Omental fat pad (tissue), 4 donors: ENCODE data around the gene CAMK1D. TPM values are rescaled to one million over a fixed set of nuclear protein-coding genes. Genes with fewer than 3 reads are reported as not detected.

Experiments used
- ATAC-seq: fragments of 150-250 bp; one replicate; pipeline ENCODE4 v1.9.1; 2016; ENCODE audit warnings: mild to moderate bottlenecking, moderate library complexity; ENCODE audit not compliant: low FRiP score
- DNase-seq: peaks from one replicate; pipeline ENCODE4 v3.0.0-alpha.2; 2019; ENCODE audit warnings: low spot score
- total RNA-seq, 4 donors: library from RNA; depleted of rRNA; stranded (reverse); fragments of >200 nt; gene quantifications; one replicate each; pipeline ENCODE4 v1.1.0, GENCODE V29; 2016
- TF ChIP-seq, protein P1 (sequence below), 3 donors: fragments of 450-650 bp; IDR thresholded peaks; one replicate each; pipeline ENCODE4 v1.5.1; 2016 to 2017; ENCODE audit warnings: antibody characterized with exemption in 3 of 3, mild to moderate bottlenecking in 3 of 3, moderate library complexity in 2 of 3

CAMK1D gene
- total RNA-seq, 4 donors from 2014 or later: 6.0 to 15.8 (median 8.8) TPM

DNA sequence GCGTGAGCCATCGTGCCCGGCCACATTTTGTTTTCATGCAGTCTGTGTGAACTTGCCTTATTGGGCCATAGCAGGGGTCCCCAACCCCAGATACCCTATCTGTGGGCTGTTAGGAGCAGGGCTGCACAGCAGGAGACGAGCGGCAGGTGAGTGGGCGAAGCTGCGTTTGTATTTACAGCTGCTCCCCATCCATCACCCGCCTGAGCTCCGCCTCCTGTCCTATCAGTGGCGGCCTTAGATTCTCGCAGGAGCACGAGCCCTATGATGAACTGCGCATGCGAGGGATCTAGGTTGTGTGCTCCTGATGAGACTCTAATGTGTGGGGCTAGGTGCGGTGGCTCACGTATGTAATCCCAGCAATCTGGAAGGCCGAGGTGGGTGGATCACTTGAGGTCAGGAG is 293.9 kb downstream of the CAMK1D start:
- no peak for DNase-seq
- TF ChIP-seq, protein P1, sequence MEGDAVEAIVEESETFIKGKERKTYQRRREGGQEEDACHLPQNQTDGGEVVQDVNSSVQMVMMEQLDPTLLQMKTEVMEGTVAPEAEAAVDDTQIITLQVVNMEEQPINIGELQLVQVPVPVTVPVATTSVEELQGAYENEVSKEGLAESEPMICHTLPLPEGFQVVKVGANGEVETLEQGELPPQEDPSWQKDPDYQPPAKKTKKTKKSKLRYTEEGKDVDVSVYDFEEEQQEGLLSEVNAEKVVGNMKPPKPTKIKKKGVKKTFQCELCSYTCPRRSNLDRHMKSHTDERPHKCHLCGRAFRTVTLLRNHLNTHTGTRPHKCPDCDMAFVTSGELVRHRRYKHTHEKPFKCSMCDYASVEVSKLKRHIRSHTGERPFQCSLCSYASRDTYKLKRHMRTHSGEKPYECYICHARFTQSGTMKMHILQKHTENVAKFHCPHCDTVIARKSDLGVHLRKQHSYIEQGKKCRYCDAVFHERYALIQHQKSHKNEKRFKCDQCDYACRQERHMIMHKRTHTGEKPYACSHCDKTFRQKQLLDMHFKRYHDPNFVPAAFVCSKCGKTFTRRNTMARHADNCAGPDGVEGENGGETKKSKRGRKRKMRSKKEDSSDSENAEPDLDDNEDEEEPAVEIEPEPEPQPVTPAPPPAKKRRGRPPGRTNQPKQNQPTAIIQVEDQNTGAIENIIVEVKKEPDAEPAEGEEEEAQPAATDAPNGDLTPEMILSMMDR (IDR thresholded peaks at IDR 0.05): no peak
- ATAC-seq: no peak

DNA sequence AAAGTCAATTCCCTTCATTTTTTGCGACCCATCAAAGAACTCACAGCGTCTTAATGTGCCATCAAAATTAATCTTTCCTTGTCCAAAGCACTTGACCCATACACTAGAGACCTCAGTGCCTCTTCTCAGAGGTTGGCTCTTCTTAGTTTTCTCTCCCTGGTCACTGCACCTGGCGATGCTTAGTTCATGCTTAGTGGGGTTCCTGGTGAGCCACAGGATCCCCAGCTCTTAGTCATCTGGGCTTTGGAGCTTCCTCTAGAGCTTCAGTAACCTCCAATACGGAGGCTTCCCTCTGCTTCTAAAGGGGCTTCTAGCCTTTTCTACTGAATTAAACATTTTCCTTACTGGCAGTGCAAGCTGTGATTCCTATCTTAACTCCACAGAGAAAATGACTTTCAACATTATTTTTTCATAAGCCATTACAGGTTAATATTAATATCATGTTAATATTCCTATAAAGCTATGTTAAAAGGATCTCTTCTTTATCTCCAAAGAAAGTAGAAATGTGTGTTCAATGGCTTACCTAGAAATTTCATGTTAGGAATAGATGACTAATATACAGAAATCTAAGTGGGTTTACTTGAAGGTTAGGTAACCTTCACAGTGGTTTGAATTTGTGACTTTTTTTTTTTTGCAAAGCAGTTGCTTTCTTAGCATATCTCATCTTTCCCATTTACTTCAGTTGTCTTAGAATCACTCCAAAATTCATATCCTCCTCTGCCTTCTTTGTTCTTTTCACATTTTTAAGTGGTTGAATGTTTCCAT is 295.2 kb downstream of the CAMK1D start:
- TF ChIP-seq, protein P1 (IDR thresholded peaks at IDR 0.05): no peak
- ATAC-seq (no peak), DNase-seq (no peak)

DNA sequence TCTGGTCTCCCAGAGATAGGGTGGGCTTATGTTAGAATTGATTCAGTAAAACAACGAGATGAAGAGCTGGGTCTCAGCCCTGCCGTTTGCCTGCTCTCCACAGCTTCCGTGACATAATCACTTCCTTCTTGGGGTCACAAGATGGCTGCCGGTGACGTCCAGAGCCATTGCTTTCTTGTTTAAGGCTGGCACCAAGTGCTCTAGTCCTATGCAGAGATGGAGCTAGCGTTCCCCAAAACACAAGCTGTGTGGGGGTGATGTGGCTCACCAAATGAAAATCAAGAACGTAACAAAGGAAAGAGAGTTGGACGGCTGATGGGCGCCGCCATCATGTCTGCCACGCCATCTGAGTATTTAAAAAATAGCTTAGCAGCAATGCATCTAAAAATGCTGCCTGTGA is 296.1 kb downstream of the CAMK1D start:
- TF ChIP-seq, protein P1 (IDR thresholded peaks at IDR 0.05): no peak
- DNase-seq: no peak
- ATAC-seq: no peak

DNA sequence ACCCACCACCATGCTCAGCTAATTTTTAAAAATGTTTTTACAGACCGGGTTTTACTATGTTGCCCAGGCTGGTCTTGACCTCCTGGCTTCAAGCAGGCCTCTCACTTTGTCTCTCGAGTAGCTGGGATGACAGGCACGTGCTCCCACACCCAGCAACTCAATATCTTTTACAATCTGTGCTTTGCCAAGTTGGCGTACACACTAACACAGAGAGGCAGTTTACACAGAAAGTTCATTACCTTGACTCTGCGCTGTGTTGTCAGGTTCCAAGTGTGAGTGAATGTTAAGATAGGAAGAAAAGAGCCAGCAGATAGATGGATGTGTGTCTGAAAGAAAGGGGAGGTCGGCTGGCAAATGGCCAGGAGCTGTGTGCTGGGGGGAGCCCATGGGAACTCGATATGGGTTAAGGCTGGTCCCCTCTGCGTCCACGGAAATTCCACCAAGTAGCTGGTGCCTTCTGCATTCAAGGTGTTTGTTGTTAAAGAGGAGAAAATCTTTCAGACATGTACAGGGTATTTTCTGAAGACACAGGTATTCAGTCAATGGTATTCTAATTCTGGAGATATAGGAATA is 299.8 kb downstream of the CAMK1D start:
- no peak for DNase-seq
- TF ChIP-seq, protein P1 (IDR thresholded peaks at IDR 0.05): no peak
- ATAC-seq: no peak

DNA sequence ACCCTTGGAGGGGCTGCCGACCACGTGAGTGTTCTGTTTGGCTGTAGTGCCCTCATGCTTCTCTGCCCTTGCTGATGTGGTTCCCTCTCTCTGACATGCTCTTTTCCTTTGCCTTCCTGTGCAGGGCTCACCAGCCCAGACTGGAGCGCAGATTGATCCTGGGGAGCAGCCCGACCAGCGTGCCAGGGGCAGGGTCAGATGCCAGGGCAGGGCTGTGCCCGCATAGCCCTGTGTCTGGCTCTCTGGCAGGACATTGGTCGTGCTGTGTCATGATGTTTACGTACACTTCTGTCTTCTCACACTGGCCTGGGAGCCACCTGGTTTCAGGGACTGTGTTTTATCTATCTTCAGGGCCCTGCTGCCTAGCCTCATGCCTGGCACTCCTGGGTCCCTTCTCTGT is 300.8 kb downstream of the CAMK1D start:
- TF ChIP-seq, protein P1 (IDR thresholded peaks at IDR 0.05): no peak
- ATAC-seq (no peak), DNase-seq (no peak)

DNA sequence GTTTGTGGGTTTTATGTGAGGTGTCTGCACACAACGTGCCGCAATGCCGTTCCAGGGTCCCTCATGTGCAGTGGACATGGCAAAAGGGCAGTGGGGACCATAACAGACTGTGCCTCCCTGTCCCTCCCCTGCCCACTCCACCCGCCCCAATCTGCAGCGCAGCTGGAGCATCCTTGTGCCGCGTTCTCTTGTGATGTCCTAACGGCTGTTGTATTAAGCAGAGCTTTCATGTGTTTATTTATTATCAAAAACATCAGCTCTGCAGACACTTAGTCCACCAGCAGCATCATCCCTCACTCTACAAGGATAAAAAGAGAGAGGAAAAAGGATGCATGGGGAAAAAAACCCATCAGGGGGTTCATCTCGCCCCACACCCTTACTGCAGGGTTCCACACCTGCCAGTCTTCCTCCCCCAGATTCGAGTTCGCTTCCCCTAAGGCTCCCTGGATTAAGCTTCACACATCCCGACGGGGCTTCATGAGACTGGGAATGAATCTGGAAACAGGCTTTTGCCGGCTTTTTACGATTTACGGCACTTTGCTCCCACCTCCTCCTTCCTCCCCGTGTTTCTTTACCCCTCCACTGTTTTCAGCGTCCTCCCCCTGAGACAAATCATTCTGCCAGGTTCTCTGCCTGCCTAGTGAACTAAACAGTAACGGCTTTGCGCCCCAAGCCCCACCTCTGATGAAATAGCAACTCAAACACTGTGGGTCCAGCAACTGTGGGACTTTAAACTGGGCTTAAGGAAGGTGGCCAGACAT is 301.4 kb downstream of the CAMK1D start:
- ATAC-seq (no peak), DNase-seq (no peak)
- TF ChIP-seq, protein P1 (IDR thresholded peaks at IDR 0.05): no peak
